Endothelial cell of hepatic sinusoid (primary cell): Measurements from ENCODE around the gene USP6NL.

Source experiments
- in situ Hi-C: cut with HindIII; loops from 2 replicates; pipeline ENCODE4 v1.10.0; 2017; ENCODE audit warnings: low sequenced_read_pairs

The USP6NL gene

GRCh38 chr10:11429439-11430052 lies 181.9 kb downstream of the USP6NL start:
- in situ Hi-C loops: no loop called here

- in situ Hi-C loops: no loop called here
Observed at GRCh38 chr10:11425676-11426075, 185.8 kb downstream of the USP6NL start.

GRCh38 chr10:11425296-11425610 lies 186.2 kb downstream of the USP6NL start:
- in situ Hi-C loops: no loop called here

- in situ Hi-C loops: no loop called here
Observed at GRCh38 chr10:11424456-11425295, 186.8 kb downstream of the USP6NL start.

GRCh38 chr10:11416974-11417373 lies 194.5 kb downstream of the USP6NL start:
- in situ Hi-C loops: no loop called here

GRCh38 chr10:11415095-11415494 lies 196.4 kb downstream of the USP6NL start:
- in situ Hi-C loops: no loop called here

- in situ Hi-C loops: no loop called here
Observed at GRCh38 chr10:11414314-11415038, 197.0 kb downstream of the USP6NL start.

GRCh38 chr10:11411926-11412545 lies 199.4 kb downstream of the USP6NL start:
- in situ Hi-C loops: no loop called here

- in situ Hi-C loops: no loop called here
Observed at GRCh38 chr10:11409357-11409756, 202.1 kb downstream of the USP6NL start.

GRCh38 chr10:11407939-11408338 lies 203.5 kb downstream of the USP6NL start:
- in situ Hi-C loops: no loop called here

GRCh38 chr10:11406746-11407145 lies 204.7 kb downstream of the USP6NL start:
- in situ Hi-C loops: no loop called here

GRCh38 chr10:11404901-11405300 lies 206.5 kb downstream of the USP6NL start:
- in situ Hi-C loops: no loop called here
